ENCODE measurements around the gene ALG9.
"Not testable (repeated sequence)": the region's sequence is repeated elsewhere in the genome, so short reads cannot be mapped to it uniquely, and the experiment has no call there.

ALG9 gene

GRCh38 chr11:111905411-111905810 lies 34.0 kb upstream of the ALG9 start:
- no peaks in the 10 kb centered on the region for H3K27me3 ChIP-seq
- H3K4me3 ChIP-seq = no peak overlapping the region
- H3K36me3 ChIP-seq = peaks cover 10 to 25% (median 13%) of the 10 kb centered on the region in 3 donors
- TF ChIP-seq CTCF (IDR thresholded peaks at IDR 0.05) = no peak
- peaks cover 0 to 32% (median 3%) of the 10 kb centered on the region in 4 donors for H3K4me1 ChIP-seq
- no peaks in the 10 kb centered on the region for H3K9me3 ChIP-seq
- no peak for DNase-seq
- no peak overlapping the region for H3K27ac ChIP-seq
- intact Hi-C loops (cut with DNase I; ENCODE audit: low total_unique reads) = no loop called here

- no peaks in the 10 kb centered on the region for H3K9me3 ChIP-seq
- no peak for TF ChIP-seq CTCF (IDR thresholded peaks at IDR 0.05)
- H3K36me3 ChIP-seq = peaks cover 0 to 6% (median 0%) of the 10 kb centered on the region in 3 donors
- intact Hi-C loops (cut with DNase I; ENCODE audit: low total_unique reads) = no loop called here
- no peak overlapping the region for H3K4me3 ChIP-seq
- DNase-seq = no peak
- no peaks in the 10 kb centered on the region for H3K4me1 ChIP-seq
- H3K27me3 ChIP-seq = no peaks in the 10 kb centered on the region
- no peak overlapping the region for H3K27ac ChIP-seq
Measured at GRCh38 chr11:111886844-111887243, 15.5 kb upstream of the ALG9 start.

GRCh38 chr11:111886032-111886431 lies 14.7 kb upstream of the ALG9 start:
- DNase-seq = no peak
- H3K4me1 ChIP-seq = no peaks in the 10 kb centered on the region
- no peak overlapping the region for H3K4me3 ChIP-seq
- no peaks in the 10 kb centered on the region for H3K9me3 ChIP-seq
- intact Hi-C loops (cut with DNase I; ENCODE audit: low total_unique reads) = no loop called here
- no peak for TF ChIP-seq CTCF (IDR thresholded peaks at IDR 0.05)
- H3K27ac ChIP-seq = no peak overlapping the region
- no peaks in the 10 kb centered on the region for H3K27me3 ChIP-seq
- H3K36me3 ChIP-seq = peaks cover 0 to 6% (median 0%) of the 10 kb centered on the region in 3 donors

GRCh38 chr11:111885053-111885452 lies 13.7 kb upstream of the ALG9 start:
- H3K27me3 ChIP-seq; H3K27ac ChIP-seq; DNase-seq; H3K9me3 ChIP-seq; intact Hi-C loops (cut with DNase I; ENCODE audit: low total_unique reads); H3K4me3 ChIP-seq; H3K36me3 ChIP-seq; H3K4me1 ChIP-seq: not testable (repeated sequence)

- intact Hi-C loops (cut with DNase I; ENCODE audit: low total_unique reads) = loop anchor here (5.0 kb wide), 1 partner anchor 205 kb away; the partner anchor contains the start of genes SDHD and TIMM8B
- Histone ChIP-seq H3K4me3 (no peak overlapping the region), H3K9me3 (no peaks in the 10 kb centered on the region), H3K27me3 (no peaks in the 10 kb centered on the region), H3K4me1 (peaks cover 0 to 14% (median 9%) of the 10 kb centered on the region in 4 donors), H3K36me3 (peaks cover 0 to 6% (median 0%) of the 10 kb centered on the region in 3 donors), H3K27ac (no peak overlapping the region)
- no peak for TF ChIP-seq CTCF (IDR thresholded peaks at IDR 0.05)
- no peak for DNase-seq
Measured at GRCh38 chr11:111882202-111882601, 10.8 kb upstream of the ALG9 start.

- peak overlapping the region; percentile 59 to 77 for H3K4me3 ChIP-seq
- no peaks in the 10 kb centered on the region for H3K27me3 ChIP-seq
- intact Hi-C loops (cut with DNase I; ENCODE audit: low total_unique reads) = loop anchor here (5.0 kb wide), 2 partner anchors 48 to 103 kb away; no protein-coding TSS in a partner anchor
- no peak for TF ChIP-seq CTCF (IDR thresholded peaks at IDR 0.05)
- H3K4me1 ChIP-seq = peaks cover 0 to 14% (median 9%) of the 10 kb centered on the region in 4 donors
- DNase-seq = no peak
- peaks cover 0 to 6% (median 0%) of the 10 kb centered on the region in 3 donors for H3K36me3 ChIP-seq
- peak overlapping the region; percentile 92 to 94 for H3K27ac ChIP-seq
- no peaks in the 10 kb centered on the region for H3K9me3 ChIP-seq
Measured at GRCh38 chr11:111879637-111879960, 8.2 kb upstream of the ALG9 start.

Measured in tibial artery (tissue), 4 donors.